Measurements from ENCODE around the gene IGSF22.

DNA sequence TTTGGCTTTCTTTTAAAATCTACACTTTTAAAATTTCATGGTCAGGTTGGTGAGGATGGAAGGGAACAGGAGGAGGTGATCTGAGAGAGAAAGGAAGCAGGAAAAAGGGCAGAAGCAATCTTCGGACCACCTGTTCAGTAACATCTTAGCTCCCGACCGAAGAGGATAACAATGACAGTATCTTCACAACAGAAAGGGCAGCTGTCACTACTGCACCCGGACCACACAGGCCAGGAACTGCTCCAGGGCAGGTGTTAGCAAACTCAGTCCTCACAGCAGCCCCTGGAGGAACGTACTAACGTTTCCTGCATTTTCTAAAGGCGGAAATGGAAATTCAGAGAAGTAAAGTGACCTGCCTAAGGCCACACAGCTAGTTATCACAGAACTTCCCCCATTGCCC lies 48.8 kb upstream of the IGSF22 start:
- TF ChIP-seq, protein P1, sequence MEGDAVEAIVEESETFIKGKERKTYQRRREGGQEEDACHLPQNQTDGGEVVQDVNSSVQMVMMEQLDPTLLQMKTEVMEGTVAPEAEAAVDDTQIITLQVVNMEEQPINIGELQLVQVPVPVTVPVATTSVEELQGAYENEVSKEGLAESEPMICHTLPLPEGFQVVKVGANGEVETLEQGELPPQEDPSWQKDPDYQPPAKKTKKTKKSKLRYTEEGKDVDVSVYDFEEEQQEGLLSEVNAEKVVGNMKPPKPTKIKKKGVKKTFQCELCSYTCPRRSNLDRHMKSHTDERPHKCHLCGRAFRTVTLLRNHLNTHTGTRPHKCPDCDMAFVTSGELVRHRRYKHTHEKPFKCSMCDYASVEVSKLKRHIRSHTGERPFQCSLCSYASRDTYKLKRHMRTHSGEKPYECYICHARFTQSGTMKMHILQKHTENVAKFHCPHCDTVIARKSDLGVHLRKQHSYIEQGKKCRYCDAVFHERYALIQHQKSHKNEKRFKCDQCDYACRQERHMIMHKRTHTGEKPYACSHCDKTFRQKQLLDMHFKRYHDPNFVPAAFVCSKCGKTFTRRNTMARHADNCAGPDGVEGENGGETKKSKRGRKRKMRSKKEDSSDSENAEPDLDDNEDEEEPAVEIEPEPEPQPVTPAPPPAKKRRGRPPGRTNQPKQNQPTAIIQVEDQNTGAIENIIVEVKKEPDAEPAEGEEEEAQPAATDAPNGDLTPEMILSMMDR (optimal IDR thresholded peaks at IDR 0.05 in 1 of 3, IDR thresholded peaks at IDR 0.05 in 1 of 3, conservative IDR thresholded peaks at IDR 0.05 in 1 of 3; ENCODE audit: extremely low read depth in 1 of 3, insufficient read depth in 2 of 3, low read length in 3 of 3) = no peak
- no peak for TF ChIP-seq EZH2 (IDR thresholded peaks at IDR 0.05; ENCODE audit: low read length)
